NT2/D1 (cell line): Measurements from ENCODE around the gene SLC5A10.

Source experiments
- DNase-seq: peaks from one replicate; pipeline ENCODE4 v3.0.0-alpha.2; 2011; ENCODE audit warnings: low read depth, low spot score
- H3K27me3 ChIP-seq: 2 replicates; pipeline ENCODE4 v1.6.0; 2011; ENCODE audit warnings: mild to moderate bottlenecking; ENCODE audit not compliant: insufficient read length, insufficient read depth
- H3K36me3 ChIP-seq: 2 replicates; pipeline ENCODE4 v1.6.1; 2011; ENCODE audit warnings: mild to moderate bottlenecking, low read length, mixed read lengths; ENCODE audit not compliant: insufficient read depth, insufficient read length
- H3K4me1 ChIP-seq: 2 replicates; pipeline ENCODE4 v1.5.1; 2011; ENCODE audit not compliant: insufficient read depth, insufficient read length
- H3K4me3 ChIP-seq: 2 replicates; pipeline ENCODE4 v1.5.1; 2011; ENCODE audit warnings: low read depth; ENCODE audit not compliant: insufficient read length
- H3K9ac ChIP-seq: 2 replicates; pipeline ENCODE4 v1.6.0; 2011; ENCODE audit warnings: low read depth; ENCODE audit not compliant: insufficient read length
- H3K9me3 ChIP-seq: 2 replicates; pipeline ENCODE4 v1.5.1; 2011; ENCODE audit warnings: mild to moderate bottlenecking, low read length; ENCODE audit not compliant: insufficient read depth
- SUZ12 ChIP-seq: IDR thresholded peaks from 2 replicates; pipeline ENCODE4 v1.6.1; 2011; ENCODE audit not compliant: insufficient read length, insufficient read depth; ENCODE audit errors: extremely low read depth
- YY1 ChIP-seq: IDR thresholded peaks from 2 replicates; pipeline ENCODE4 v1.6.1; 2011; ENCODE audit not compliant: insufficient read length, insufficient read depth
- ZNF274 ChIP-seq: IDR thresholded peaks from 2 replicates; pipeline ENCODE4 v1.6.1; 2011; ENCODE audit warnings: mild to moderate bottlenecking, low read depth, low read length

SLC5A10 gene

DNA sequence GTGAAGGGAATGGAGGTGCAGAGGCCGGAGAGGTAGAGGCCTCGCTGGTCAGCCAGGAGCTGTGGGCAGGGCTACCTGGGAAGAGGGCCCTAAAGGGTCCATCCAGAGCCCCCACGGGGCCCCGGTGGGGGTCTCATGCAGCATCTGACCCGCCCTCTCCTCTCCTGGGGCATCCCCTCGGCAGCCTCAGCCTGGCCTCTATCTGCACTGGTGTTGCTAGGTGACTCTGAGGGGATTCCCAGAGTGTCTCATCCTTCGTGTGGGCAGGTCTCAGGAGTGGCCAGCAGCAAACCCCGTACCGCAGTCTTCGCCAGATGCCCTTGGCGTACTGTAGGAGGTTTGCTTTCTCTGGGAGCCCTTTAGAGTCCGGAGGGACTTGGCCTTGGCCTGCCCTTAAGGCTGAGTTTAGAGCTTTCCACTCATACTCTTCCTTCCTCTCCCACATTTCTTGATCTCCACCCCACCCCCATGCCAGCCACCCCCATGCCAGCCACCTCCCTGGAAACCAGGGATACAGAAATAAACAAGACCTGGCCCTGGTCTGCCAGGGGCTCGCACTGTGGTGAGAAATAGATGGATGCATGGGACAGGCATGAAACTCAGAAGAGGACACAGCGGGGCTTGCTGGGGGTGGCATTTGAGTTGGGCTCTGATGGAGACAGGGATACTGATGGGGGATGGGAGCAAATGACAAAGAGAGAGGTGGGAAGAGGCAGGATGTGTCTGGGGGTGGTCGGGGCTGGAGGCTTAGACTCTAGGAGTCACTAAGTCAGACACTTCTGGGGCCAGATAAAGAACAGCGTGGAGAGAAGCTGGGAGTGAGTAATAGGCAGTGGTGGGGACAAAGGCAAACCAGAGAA is 9.9 kb downstream of the SLC5A10 start:
- H3K9me3 ChIP-seq: no peaks in the 10 kb centered on the region
- H3K4me1 ChIP-seq: peaks cover 14% of the 10 kb centered on the region
- no peak overlapping the region for H3K9ac ChIP-seq
- H3K36me3 ChIP-seq: no peaks in the 10 kb centered on the region
- no peak for DNase-seq
- TF ChIP-seq YY1 (no peak), SUZ12 (no peak)
- no peak overlapping the region for H3K4me3 ChIP-seq
- H3K27me3 ChIP-seq: no peaks in the 10 kb centered on the region

DNA sequence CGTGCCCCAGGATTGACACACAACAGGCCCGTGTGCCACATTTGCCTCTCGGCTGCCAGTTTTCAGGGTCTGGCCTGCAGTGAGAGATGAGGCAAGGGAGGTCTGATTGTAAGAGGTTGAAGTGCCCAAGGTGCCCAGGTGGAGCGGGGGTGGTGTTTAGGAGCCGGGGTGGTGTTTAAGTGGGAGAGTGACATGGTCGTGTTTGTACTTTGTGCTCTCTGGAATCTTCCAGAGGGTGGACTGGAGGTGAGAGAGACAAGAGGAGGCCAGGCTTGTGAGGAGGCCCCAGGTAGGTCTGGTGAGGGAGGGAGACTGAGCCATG is 10.5 kb downstream of the SLC5A10 start:
- H3K4me3 ChIP-seq: no peak overlapping the region
- H3K27me3 ChIP-seq: no peaks in the 10 kb centered on the region
- no peak for DNase-seq
- H3K9me3 ChIP-seq: no peaks in the 10 kb centered on the region
- TF ChIP-seq SUZ12 (no peak), YY1 (no peak), ZNF274 (no peak)
- peaks cover 18% of the 10 kb centered on the region for H3K4me1 ChIP-seq
- H3K9ac ChIP-seq: no peak overlapping the region
- no peaks in the 10 kb centered on the region for H3K36me3 ChIP-seq

DNA sequence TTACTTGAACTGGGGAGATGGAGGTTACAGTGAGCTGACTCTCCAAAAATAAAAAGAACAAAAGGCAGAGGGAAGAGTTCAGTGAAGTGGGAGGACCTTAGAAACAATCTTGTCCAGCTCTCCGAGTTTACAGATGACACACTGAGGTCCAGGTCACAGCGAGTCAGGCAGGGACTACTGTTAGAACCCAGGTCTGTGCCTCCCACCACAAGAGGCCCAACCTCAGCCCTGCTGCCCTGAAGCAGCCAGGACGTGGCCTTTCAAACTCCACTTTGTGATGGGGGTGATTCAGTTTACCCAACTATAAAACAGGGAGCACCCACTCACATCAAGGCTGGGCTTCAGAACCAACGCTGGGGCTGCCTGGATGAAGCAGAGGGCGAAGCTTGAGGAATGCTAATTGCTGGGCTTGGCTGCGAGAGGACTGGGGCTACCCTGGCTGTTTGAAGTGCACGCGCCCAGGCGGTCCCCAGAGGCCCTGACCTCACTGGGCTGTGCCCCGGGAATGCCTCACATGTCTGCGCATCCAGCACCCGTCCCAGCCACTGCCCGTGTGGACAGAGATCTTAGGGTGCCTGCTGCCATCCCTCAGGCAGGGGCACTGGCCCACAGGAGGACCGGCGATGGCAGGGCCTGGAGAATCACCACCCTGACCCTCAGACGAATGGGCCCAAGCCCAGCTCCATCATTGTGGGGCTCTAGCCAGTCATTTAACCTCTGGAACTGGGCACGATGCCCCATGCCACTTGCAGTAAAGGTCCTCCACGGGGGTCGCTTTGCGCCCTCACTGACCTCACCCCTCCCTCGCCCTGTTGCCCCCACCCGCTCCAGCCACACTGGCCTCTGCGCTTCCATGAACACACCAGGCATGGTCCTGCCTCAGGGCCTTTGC is 11.4 kb downstream of the SLC5A10 start:
- Histone ChIP-seq H3K4me3 (no peak overlapping the region), H3K9ac (no peak overlapping the region), H3K9me3 (no peaks in the 10 kb centered on the region), H3K27me3 (no peaks in the 10 kb centered on the region), H3K36me3 (no peaks in the 10 kb centered on the region), H3K4me1 (peaks cover 21% of the 10 kb centered on the region)
- TF ChIP-seq YY1: no peak
- no peak for TF ChIP-seq SUZ12
- DNase-seq: no peak

DNA sequence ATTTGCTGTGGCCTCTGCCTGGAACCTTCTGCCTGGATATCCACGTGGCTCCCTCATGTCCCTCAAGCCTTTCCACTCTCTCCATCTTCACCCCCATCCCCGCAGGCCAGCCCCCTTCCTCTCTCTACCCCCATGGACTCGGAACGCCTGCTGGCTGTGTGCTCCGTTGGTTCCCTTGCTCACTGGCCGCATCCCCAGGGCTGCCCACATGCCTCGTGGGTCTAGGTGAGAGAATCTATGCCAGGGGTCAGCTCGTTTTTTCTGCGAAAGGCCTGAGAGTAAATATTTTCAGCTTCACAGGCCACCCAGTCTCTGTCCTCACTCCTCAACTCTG is 12.0 kb downstream of the SLC5A10 start:
- no peak overlapping the region for H3K4me3 ChIP-seq
- H3K9me3 ChIP-seq: no peaks in the 10 kb centered on the region
- H3K9ac ChIP-seq: no peak overlapping the region
- no peaks in the 10 kb centered on the region for H3K36me3 ChIP-seq
- no peaks in the 10 kb centered on the region for H3K27me3 ChIP-seq
- DNase-seq: no peak
- H3K4me1 ChIP-seq: peaks cover 26% of the 10 kb centered on the region
- TF ChIP-seq ZNF274 (no peak), YY1 (no peak), SUZ12 (no peak)

DNA sequence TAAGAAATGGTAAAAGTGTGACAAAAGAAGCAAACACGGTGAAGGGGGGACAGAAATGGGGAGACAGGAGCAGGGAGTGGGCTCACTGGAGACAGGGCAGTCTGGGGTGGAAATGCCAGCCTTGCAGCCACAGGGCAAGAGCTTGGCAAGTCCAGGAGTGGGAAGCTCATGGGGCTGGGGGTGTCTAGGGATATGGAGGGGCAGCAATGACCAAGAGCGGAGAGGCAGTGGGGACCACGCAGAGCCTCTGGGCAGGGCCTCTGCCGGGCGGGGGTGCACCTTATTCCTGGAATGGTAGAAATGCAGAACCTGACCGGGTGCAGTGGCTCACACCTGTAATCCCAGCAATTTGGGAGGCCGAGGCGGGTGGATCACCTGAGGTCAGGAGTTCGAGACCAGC is 12.6 kb downstream of the SLC5A10 start:
- H3K4me1 ChIP-seq: peaks cover 30% of the 10 kb centered on the region

DNA sequence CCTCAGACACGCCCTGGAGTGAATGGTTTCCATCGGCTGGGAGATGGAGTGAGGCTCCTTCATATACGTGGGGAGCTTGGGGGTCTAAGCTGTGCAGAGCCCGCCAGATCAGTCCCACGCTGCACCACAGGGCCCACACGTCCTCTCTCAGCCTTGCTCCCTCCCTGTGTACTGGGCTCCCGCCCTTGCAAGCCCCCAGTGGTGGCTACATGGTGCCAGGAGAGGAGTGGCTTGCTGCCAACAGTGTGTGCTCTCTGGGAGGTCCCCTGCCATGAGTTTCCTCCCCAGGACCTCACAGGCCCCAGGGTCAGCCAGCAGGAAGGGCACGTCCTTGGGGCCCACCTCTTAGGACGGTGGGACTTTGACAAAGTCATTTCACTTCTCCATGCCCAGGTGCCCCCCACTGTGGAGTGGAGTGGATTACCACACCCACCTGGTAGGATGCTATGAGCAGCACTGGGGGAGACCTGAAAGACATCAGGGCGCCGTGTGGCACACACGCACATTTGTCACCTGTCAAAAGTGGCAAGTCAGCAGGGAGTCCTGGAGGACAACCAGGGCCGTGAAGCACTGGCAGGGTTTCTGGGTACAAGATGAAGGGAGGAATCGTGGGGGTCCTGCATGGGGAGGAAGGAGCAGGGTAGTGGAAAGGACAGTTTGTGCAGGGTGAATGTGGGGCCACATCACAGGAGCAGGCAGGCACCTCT is 13.7 kb downstream of the SLC5A10 start:
- TF ChIP-seq SUZ12: no peak
- no peak for TF ChIP-seq YY1
- no peak for TF ChIP-seq ZNF274
- Histone ChIP-seq H3K9me3 (no peaks in the 10 kb centered on the region), H3K9ac (no peak overlapping the region), H3K4me3 (no peak overlapping the region), H3K4me1 (peaks cover 30% of the 10 kb centered on the region), H3K36me3 (peaks cover 11% of the 10 kb centered on the region), H3K27me3 (no peaks in the 10 kb centered on the region)
- no peak for DNase-seq

More for the DNA sequence above, 12.6 kb downstream of the SLC5A10 start:
- Histone ChIP-seq H3K27me3 (no peaks in the 10 kb centered on the region), H3K4me3 (no peak overlapping the region), H3K36me3 (peaks cover under 1% of the 10 kb centered on the region), H3K9me3 (no peaks in the 10 kb centered on the region), H3K9ac (no peak overlapping the region)
- no peak for DNase-seq
- TF ChIP-seq SUZ12: no peak
- TF ChIP-seq YY1: no peak
- TF ChIP-seq ZNF274: no peak

DNA sequence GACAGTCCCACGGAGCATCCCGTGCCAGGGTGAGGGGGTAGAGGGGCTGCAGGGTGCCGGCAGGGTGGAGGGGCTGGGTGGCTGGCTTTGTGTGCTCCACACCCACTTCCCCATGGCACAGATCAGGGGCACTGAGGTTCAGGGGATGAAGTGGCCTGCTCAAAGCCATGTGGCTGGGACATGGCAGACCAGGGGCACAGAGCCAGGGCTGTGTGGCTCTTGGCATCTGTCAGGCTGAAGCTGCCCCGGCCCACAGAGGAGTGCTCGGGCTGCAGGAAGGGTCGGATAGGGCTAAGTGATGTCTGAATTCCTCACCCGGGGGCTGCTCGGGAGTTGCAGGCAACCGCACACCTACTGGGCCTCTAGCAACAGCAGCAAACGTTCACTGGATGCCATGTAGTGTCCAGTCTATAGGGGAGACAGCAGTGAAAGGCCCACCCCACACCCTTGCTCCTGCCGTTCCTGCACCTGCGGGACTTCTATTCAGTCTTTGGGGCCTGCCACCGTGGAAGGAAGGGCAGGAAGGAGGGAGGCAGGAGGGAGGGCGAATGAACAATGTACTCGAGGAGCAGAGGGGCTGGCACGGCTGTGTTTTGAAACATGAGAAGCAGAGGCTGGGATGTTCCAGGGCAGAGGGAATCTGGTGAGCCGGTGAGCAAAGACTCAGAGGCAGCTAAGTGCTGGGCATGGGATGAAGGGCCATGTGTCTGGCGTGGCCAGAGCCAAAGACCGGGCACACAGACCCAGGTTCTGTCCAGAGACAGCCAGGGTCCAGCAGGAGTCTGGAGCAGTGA is 15.1 kb downstream of the SLC5A10 start:
- TF ChIP-seq YY1: no peak
- no peak for TF ChIP-seq SUZ12
- TF ChIP-seq ZNF274: no peak
- DNase-seq: no peak

More for the DNA sequence above, 15.1 kb downstream of the SLC5A10 start:
- Histone ChIP-seq H3K9ac (no peak overlapping the region), H3K4me1 (peaks cover 21% of the 10 kb centered on the region), H3K36me3 (peaks cover 24% of the 10 kb centered on the region), H3K4me3 (no peak overlapping the region), H3K9me3 (no peaks in the 10 kb centered on the region), H3K27me3 (no peaks in the 10 kb centered on the region)
